Measurements from ENCODE around the gene KNDC1.

Gene KNDC1

GRCh38 chr10:133216776-133217175 is 56.8 kb downstream of the KNDC1 start:
- Histone ChIP-seq H3K9ac (ENCODE audit: low read length) (no peak overlapping the region), H3K4me1 (ENCODE audit: low read length) (no peaks in the 10 kb centered on the region), H3K4me3 (ENCODE audit: low read length) (no peak overlapping the region), H4K20me1 (ENCODE audit: insufficient read depth, low read length) (no peaks in the 10 kb centered on the region), H3K4me2 (ENCODE audit: low read length) (no peak overlapping the region), H3K9me3 (ENCODE audit: insufficient read depth, low read length) (no peaks in the 10 kb centered on the region), H3K27me3 (ENCODE audit: low read depth, low read length) (no peaks in the 10 kb centered on the region), H3K27ac (ENCODE audit: low read length) (no peak overlapping the region), H2AFZ (ENCODE audit: low read depth, low read length) (no peak overlapping the region), H3K79me2 (ENCODE audit: low read length) (no peaks in the 10 kb centered on the region), H3K36me3 (replicated peaks; ENCODE audit: low read depth, low read length) (no peaks in the 10 kb centered on the region)
- TF ChIP-seq CTCF (IDR thresholded peaks at IDR 0.05; ENCODE audit: low read depth, low read length) (no peak), EZH2phosphoT487 (IDR thresholded peaks at IDR 0.05; ENCODE audit: low read depth) (no peak)

GRCh38 chr10:133217800-133218589 is 58.0 kb downstream of the KNDC1 start:
- no peak overlapping the region for H3K4me2 ChIP-seq (ENCODE audit: low read length)
- no peak for TF ChIP-seq CTCF (IDR thresholded peaks at IDR 0.05; ENCODE audit: low read depth, low read length)
- no peak for TF ChIP-seq EZH2phosphoT487 (IDR thresholded peaks at IDR 0.05; ENCODE audit: low read depth)
- H3K36me3 ChIP-seq (replicated peaks; ENCODE audit: low read depth, low read length) = no peaks in the 10 kb centered on the region
- no peaks in the 10 kb centered on the region for H3K27me3 ChIP-seq (ENCODE audit: low read depth, low read length)
- no peak overlapping the region for H3K9ac ChIP-seq (ENCODE audit: low read length)
- H3K9me3 ChIP-seq (ENCODE audit: insufficient read depth, low read length) = no peaks in the 10 kb centered on the region
- H3K4me3 ChIP-seq (ENCODE audit: low read length) = no peak overlapping the region
- no peaks in the 10 kb centered on the region for H3K79me2 ChIP-seq (ENCODE audit: low read length)
- no peaks in the 10 kb centered on the region for H3K4me1 ChIP-seq (ENCODE audit: low read length)
- no peaks in the 10 kb centered on the region for H4K20me1 ChIP-seq (ENCODE audit: insufficient read depth, low read length)
- no peak overlapping the region for H3K27ac ChIP-seq (ENCODE audit: low read length)
- no peak overlapping the region for H2AFZ ChIP-seq (ENCODE audit: low read depth, low read length)

GRCh38 chr10:133218891-133219290 is 58.9 kb downstream of the KNDC1 start:
- H2AFZ ChIP-seq (ENCODE audit: low read depth, low read length) = no peak overlapping the region
- no peaks in the 10 kb centered on the region for H3K79me2 ChIP-seq (ENCODE audit: low read length)
- no peaks in the 10 kb centered on the region for H3K36me3 ChIP-seq (replicated peaks; ENCODE audit: low read depth, low read length)
- H3K4me1 ChIP-seq (ENCODE audit: low read length) = no peaks in the 10 kb centered on the region
- no peaks in the 10 kb centered on the region for H3K27me3 ChIP-seq (ENCODE audit: low read depth, low read length)
- H4K20me1 ChIP-seq (ENCODE audit: insufficient read depth, low read length) = no peaks in the 10 kb centered on the region
- TF ChIP-seq EZH2phosphoT487 (IDR thresholded peaks at IDR 0.05; ENCODE audit: low read depth) (no peak), CTCF (IDR thresholded peaks at IDR 0.05; ENCODE audit: low read depth, low read length) (no peak)
- H3K9ac ChIP-seq (ENCODE audit: low read length) = no peak overlapping the region
- no peak overlapping the region for H3K4me3 ChIP-seq (ENCODE audit: low read length)
- H3K9me3 ChIP-seq (ENCODE audit: insufficient read depth, low read length) = no peaks in the 10 kb centered on the region
- no peak overlapping the region for H3K27ac ChIP-seq (ENCODE audit: low read length)
- H3K4me2 ChIP-seq (ENCODE audit: low read length) = no peak overlapping the region

- no peaks in the 10 kb centered on the region for H3K27me3 ChIP-seq (ENCODE audit: low read depth, low read length)
- no peak overlapping the region for H3K4me3 ChIP-seq (ENCODE audit: low read length)
- TF ChIP-seq CTCF (IDR thresholded peaks at IDR 0.05; ENCODE audit: low read depth, low read length) (no peak), EZH2phosphoT487 (IDR thresholded peaks at IDR 0.05; ENCODE audit: low read depth) (no peak)
- no peaks in the 10 kb centered on the region for H3K36me3 ChIP-seq (replicated peaks; ENCODE audit: low read depth, low read length)
- no peak overlapping the region for H3K9ac ChIP-seq (ENCODE audit: low read length)
- H4K20me1 ChIP-seq (ENCODE audit: insufficient read depth, low read length) = no peaks in the 10 kb centered on the region
- H3K79me2 ChIP-seq (ENCODE audit: low read length) = no peaks in the 10 kb centered on the region
- H2AFZ ChIP-seq (ENCODE audit: low read depth, low read length) = no peak overlapping the region
- no peak overlapping the region for H3K27ac ChIP-seq (ENCODE audit: low read length)
- no peak overlapping the region for H3K4me2 ChIP-seq (ENCODE audit: low read length)
- H3K9me3 ChIP-seq (ENCODE audit: insufficient read depth, low read length) = no peaks in the 10 kb centered on the region
- no peaks in the 10 kb centered on the region for H3K4me1 ChIP-seq (ENCODE audit: low read length)
Observed at GRCh38 chr10:133219782-133220181, 59.8 kb downstream of the KNDC1 start.
